H1 (cell line): ENCODE results near the gene C2orf78. TPM values are rescaled to one million over a fixed set of nuclear protein-coding genes. Genes with fewer than 3 reads are reported as not detected.

Experiments
- CTCF ChIA-PET: fragments of 300-600 bp; sonication (Branson Sonifier 250); formaldehyde crosslinking; loops from one replicate; lab custom pipeline; 2021; ENCODE audit not compliant: partially characterized antibody; lab: Charles Lee
- POLR2A ChIA-PET: fragments of 300-600 bp; sonication (Branson Sonifier 250); formaldehyde crosslinking; loops from one replicate; lab custom pipeline; 2021; ENCODE audit warnings: inconsistent platforms; ENCODE audit not compliant: partially characterized antibody; lab: Charles Lee
- DNase-seq, 2 experiments: peaks; one replicate each; pipeline versions ENCODE4 v3.0.0 to v3.0.0-alpha.2; 2010 to 2022; ENCODE audit warnings: low spot score in 2 of 2, low read depth in 1 of 2, mixed read lengths in 1 of 2
- FAIRE-seq: peaks from 2 replicates; lab custom pipeline; 2011; peaks lifted over from hg19 to GRCh38; lab: Jason Lieb, UNC
- H2AFZ ChIP-seq: 2 replicates; pipeline ENCODE4 v1.8.1; 2012; ENCODE audit warnings: low read length, inconsistent platforms
- H2AK5ac ChIP-seq: 2 replicates; pipeline ENCODE4 v1.6.1; 2013; ENCODE audit warnings: low read depth, low read length
- H2BK120ac ChIP-seq: replicated peaks from 2 replicates; pipeline ENCODE3; 2013; ENCODE audit warnings: low read depth, low read length, inconsistent platforms
- H2BK12ac ChIP-seq: 2 replicates; pipeline ENCODE4 v1.6.1; 2013; ENCODE audit warnings: low read depth, low read length
- H2BK15ac ChIP-seq: 2 replicates; pipeline ENCODE4 v1.6.1; 2013; ENCODE audit warnings: low read length
- H2BK20ac ChIP-seq: 2 replicates; pipeline ENCODE4 v1.6.1; 2013; ENCODE audit warnings: low read length
- H2BK5ac ChIP-seq: 2 replicates; pipeline ENCODE4 v1.6.1; 2013; ENCODE audit warnings: low read depth, low read length
- H3K14ac ChIP-seq: 2 replicates; pipeline ENCODE4 v1.6.1; 2013; ENCODE audit warnings: inconsistent platforms; ENCODE audit not compliant: insufficient read length
- H3K18ac ChIP-seq: 2 replicates; pipeline ENCODE4 v1.6.1; 2013; ENCODE audit warnings: low read length; ENCODE audit errors: extremely low read depth
- H3K23ac ChIP-seq: 2 replicates; pipeline ENCODE4 v1.6.1; 2013; ENCODE audit warnings: inconsistent platforms; ENCODE audit not compliant: insufficient read length
- H3K23me2 ChIP-seq: 2 replicates; pipeline ENCODE4 v1.6.1; 2013; ENCODE audit warnings: low read depth, low read length
- H3K27ac ChIP-seq: 2 replicates; pipeline ENCODE4 v1.6.1; 2011; ENCODE audit warnings: low read depth, low read length, inconsistent platforms
- H3K27me3 ChIP-seq, 4 experiments: replicated peaks in 1 of 4; 1 replicate in 1 of 4; 2 replicates in 3 of 4; pipeline versions ENCODE4 v1.6.1 to v1.8.1; 2011 to 2013; ENCODE audit warnings: low read length in 3 of 4, mild to moderate bottlenecking in 3 of 4, inconsistent platforms in 2 of 4, mixed read lengths in 2 of 4, moderate library complexity in 1 of 4; ENCODE audit not compliant: control insufficient read depth in 3 of 4, insufficient read depth in 3 of 4; ENCODE audit errors: extremely low read depth in 1 of 4
- H3K36me3 ChIP-seq, 4 experiments: 2 replicates each; pipeline versions ENCODE4 v1.6.1 to v1.8.1; 2011 to 2013; ENCODE audit warnings: mild to moderate bottlenecking in 4 of 4, low read length in 3 of 4, moderate library complexity in 2 of 4, control low read depth in 1 of 4, inconsistent platforms in 1 of 4; ENCODE audit not compliant: insufficient read depth in 4 of 4, control insufficient read depth in 2 of 4
- H3K4ac ChIP-seq: replicated peaks from 2 replicates; pipeline ENCODE3; 2013; ENCODE audit warnings: low read length, low read depth, mixed read lengths, inconsistent platforms; ENCODE audit not compliant: insufficient read length
- H3K4me1 ChIP-seq, 4 experiments: replicated peaks in 1 of 4; 1 replicate in 1 of 4; 2 replicates in 3 of 4; pipeline versions ENCODE4 v1.6.1 to v1.8.1; 2011 to 2013; ENCODE audit warnings: low read length in 3 of 4, inconsistent platforms in 2 of 4, mixed read lengths in 1 of 4; ENCODE audit not compliant: insufficient read depth in 4 of 4, control insufficient read depth in 3 of 4
- H3K4me2 ChIP-seq, 2 experiments: 2 replicates each; pipeline versions ENCODE4 v1.6.1 to v1.8.1; 2011 to 2013; ENCODE audit warnings: low read depth in 2 of 2, low read length in 2 of 2, control low read depth in 1 of 2, inconsistent platforms in 1 of 2, mild to moderate bottlenecking in 1 of 2; ENCODE audit not compliant: insufficient read depth in 1 of 2
- H3K4me3 ChIP-seq, 4 experiments: fragments of 200-600, 300-600 bp in 1 of 4; sonication (generic), shearing (Covaris generic), sonication (Bioruptor Twin) in 1 of 4; 2 replicates each; pipeline versions ENCODE4 v1.5.1 to v1.8.1; 2011 to 2016; ENCODE audit warnings: low read length in 4 of 4, low read depth in 3 of 4, control low read depth in 2 of 4, inconsistent platforms in 2 of 4, mild to moderate bottlenecking in 2 of 4, mixed read lengths in 1 of 4, moderate library complexity in 1 of 4; ENCODE audit not compliant: insufficient read depth in 2 of 4; ENCODE audit errors: extremely low read depth in 1 of 4
- H3K56ac ChIP-seq: replicated peaks from 2 replicates; pipeline ENCODE3; 2013; ENCODE audit warnings: low read depth, mild to moderate bottlenecking, mixed read lengths, low read length, inconsistent platforms; ENCODE audit not compliant: insufficient read length
- H3K79me1 ChIP-seq: 2 replicates; pipeline ENCODE4 v1.6.1; 2013; ENCODE audit warnings: low read depth, low read length, control low read depth
- H3K79me2 ChIP-seq, 2 experiments: 2 replicates each; pipeline versions ENCODE4 v1.6.1 to v1.8.1; 2012 to 2013; ENCODE audit warnings: low read length in 2 of 2, mild to moderate bottlenecking in 2 of 2, inconsistent platforms in 1 of 2; ENCODE audit not compliant: insufficient read depth in 2 of 2, control insufficient read depth in 1 of 2
- H3K9ac ChIP-seq, 4 experiments: replicated peaks in 1 of 4; 1 replicate in 1 of 4; 2 replicates in 3 of 4; pipeline versions ENCODE4 v1.6.1 to v1.8.1; 2011 to 2013; ENCODE audit warnings: low read depth in 3 of 4, low read length in 3 of 4, control low read depth in 2 of 4, mild to moderate bottlenecking in 2 of 4, moderate library complexity in 2 of 4, inconsistent platforms in 1 of 4; ENCODE audit errors: extremely low read depth in 1 of 4
- H3K9me3 ChIP-seq, 2 experiments: 2 replicates each; pipeline versions ENCODE4 v1.6.1 to v1.8.1; 2012 to 2013; ENCODE audit warnings: mild to moderate bottlenecking in 2 of 2, moderate library complexity in 2 of 2, control low read depth in 1 of 2, inconsistent platforms in 1 of 2, low read depth in 1 of 2, low read length in 1 of 2, mixed read lengths in 1 of 2; ENCODE audit not compliant: insufficient read depth in 2 of 2
- H4K20me1 ChIP-seq, 2 experiments: replicated peaks in 1 of 2; 2 replicates each; pipeline versions ENCODE3 to v1.8.1; 2011 to 2013; ENCODE audit warnings: inconsistent platforms in 2 of 2, low read length in 2 of 2, mild to moderate bottlenecking in 1 of 2; ENCODE audit not compliant: insufficient read depth in 2 of 2, control insufficient read depth in 1 of 2
- H4K5ac ChIP-seq: 2 replicates; pipeline ENCODE4 v1.6.1; 2013; ENCODE audit warnings: low read length, low read depth, mixed read lengths, inconsistent platforms; ENCODE audit not compliant: insufficient read length
- H4K8ac ChIP-seq: 2 replicates; pipeline ENCODE4 v1.8.0; 2013; ENCODE audit warnings: mild to moderate bottlenecking, moderate library complexity, low read length, inconsistent platforms; ENCODE audit not compliant: insufficient read depth; ENCODE audit errors: extremely low read depth
- H4K91ac ChIP-seq: replicated peaks from 2 replicates; pipeline ENCODE3; 2013; ENCODE audit warnings: low read length, mixed read lengths, inconsistent platforms; ENCODE audit not compliant: insufficient read length
- CTBP2 ChIP-seq: IDR thresholded peaks from 2 replicates; pipeline ENCODE4 v1.7.0; 2011; ENCODE audit warnings: borderline replicate concordance, mild to moderate bottlenecking, moderate library complexity, mixed read lengths, low read length; ENCODE audit not compliant: insufficient read depth, insufficient read length
- EZH2 ChIP-seq: fragments of 200-600 bp; sonication (generic); IDR thresholded peaks from 2 replicates; pipeline ENCODE4 v1.7.1; 2012; ENCODE audit warnings: low read depth, mild to moderate bottlenecking, moderate library complexity, low read length, inconsistent platforms; ENCODE audit not compliant: severe bottlenecking
- NANOG ChIP-seq: IDR thresholded peaks from 2 replicates; pipeline ENCODE4 v1.6.1; 2011; ENCODE audit warnings: low read length, low read depth, mild to moderate bottlenecking, inconsistent platforms; ENCODE audit not compliant: insufficient read depth, poor library complexity, severe bottlenecking
- SP4 ChIP-seq: IDR thresholded peaks from 2 replicates; pipeline ENCODE4 v1.6.1; 2012; ENCODE audit warnings: low read length, inconsistent platforms
- WGBS, 2 experiments: shearing (Covaris generic) in 1 of 2; methylation state at CpG; one replicate each; pipeline versions ENCODE4 v1.1.6 to v1.1.7; 2013 to 2015; ENCODE audit warnings: low lambda C conversion rate in 2 of 2, mixed read lengths in 2 of 2, inconsistent platforms in 1 of 2, low coverage in 1 of 2, missing lambda C conversion rate in 1 of 2; ENCODE audit not compliant: insufficient replicate concordance in 2 of 2, insufficient coverage in 1 of 2, insufficient read length in 1 of 2; ENCODE audit errors: extremely low coverage in 1 of 2, missing lambda C conversion rate in 1 of 2; 5-methylcytosine and 5-hydroxymethylcytosine counted together
- polyA plus RNA-seq, 7 experiments: library from polyadenylated mRNA; depleted of rRNA in 3 of 7; stranded (reverse) in 5 of 7; unstranded in 2 of 7; fragments of >200 nt in 5 of 7; fragments of 200-250 nt in 2 of 7; gene quantifications; 1 replicate in 5 of 7; 2 replicates in 1 of 7; 4 replicates in 1 of 7; pipeline versions ENCODE4 v1.2.1 to v1.2.3, GENCODE V29; 2011 to 2013; ENCODE audit warnings: missing spikeins in 2 of 7, mixed read lengths in 2 of 7
- total RNA-seq: library from RNA; stranded (reverse); fragmentation: NEBNext Ultra II Directional; extraction: Animal tissue kit (Norgen Biotek cat#: 25700); gene quantifications from 2 replicates; pipeline ENCODE4 v1.2.1, GENCODE V29; 2021

The C2orf78 gene
- total and polyA plus RNA-seq, 2 of the 8 experiments (the other 6 are each of a cell fraction or from before 2014, with no cell fraction given) = 0.39 to 0.89 TPM

GRCh38 chr2:73740767-73741166 is 43.2 kb upstream of the C2orf78 start:
- H3K27ac ChIP-seq = no peak overlapping the region
- no peak overlapping the region for H4K5ac ChIP-seq
- TF ChIP-seq SP4 (no peak), NANOG (no peak), CTBP2 (no peak), EZH2 (no peak)
- TF ChIP-seq, all 59 proteins: peak for 0
- Histone ChIP-seq H2BK12ac (no peak overlapping the region), H2AK5ac (no peak overlapping the region), H2BK120ac (no peak overlapping the region), H2AFZ (no peak overlapping the region), H3K4me3 (no peak overlapping the region), H4K91ac (no peak overlapping the region), H3K23me2 (peaks cover 6% of the 10 kb centered on the region; the same call in 1 of the 2 replicates), H3K4me2 (no peak overlapping the region), H3K4me1 (peaks cover 0 to 4% (median 1%) of the 10 kb centered on the region in 4 experiments; a peak in 2 of 7 replicates), H3K27me3 (peaks cover 11 to 36% (median 26%) of the 10 kb centered on the region in 4 experiments), H3K9me3 (peaks cover 2 to 9% of the 10 kb centered on the region in 2 experiments; a peak in 3 of 4 replicates), H3K18ac (no peak overlapping the region), H3K23ac (no peak overlapping the region), H3K79me2 (peaks cover 0 to 8% of the 10 kb centered on the region in 2 experiments; a peak in 2 of 4 replicates), H3K9ac (no peak overlapping the region), H3K36me3 (no peaks in the 10 kb centered on the region), H2BK15ac (no peak overlapping the region), H3K14ac (no peak overlapping the region), H4K8ac (no peak overlapping the region), H3K56ac (no peak overlapping the region), H2BK5ac (no peak overlapping the region), H4K20me1 (no peaks in the 10 kb centered on the region), H3K79me1 (no peaks in the 10 kb centered on the region), H2BK20ac (no peak overlapping the region), H3K4ac (no peak overlapping the region)
- ChIA-PET CTCF (no interaction called here), POLR2A (no interaction called here)
- no peak for DNase-seq
- FAIRE-seq = no peak
- 95% methylated on average over 2 of the region's 2 CpGs; no CpG with 5 or more reads in 1 of the 2 experiments for WGBS, 2 experiments
